ENCODE results near the gene RBM33.

RBM33 gene

GRCh38 chr7:155747209-155747608, 102.7 kb downstream of the RBM33 start:
- DNase-seq (ENCODE audit: low read depth), result no peak

GRCh38 chr7:155749578-155749977, 105.1 kb downstream of the RBM33 start:
- DNase-seq (ENCODE audit: low read depth), result no peak

GRCh38 chr7:155750255-155751125, 106.0 kb downstream of the RBM33 start:
- DNase-seq (ENCODE audit: low read depth), result no peak

- DNase-seq (ENCODE audit: low read depth), result no peak
Measured at GRCh38 chr7:155751409-155751808, 106.9 kb downstream of the RBM33 start.

- DNase-seq (ENCODE audit: low read depth), result no peak
Measured at GRCh38 chr7:155752756-155753445, 108.4 kb downstream of the RBM33 start.

- DNase-seq (ENCODE audit: low read depth), result no peak
Measured at GRCh38 chr7:155753446-155753965, 109.0 kb downstream of the RBM33 start.

GRCh38 chr7:155754165-155754564, 109.7 kb downstream of the RBM33 start:
- DNase-seq (ENCODE audit: low read depth), result no peak

GRCh38 chr7:155755026-155755425, 110.6 kb downstream of the RBM33 start:
- no peak for DNase-seq (ENCODE audit: low read depth)

- DNase-seq (ENCODE audit: low read depth), result no peak
Measured at GRCh38 chr7:155756322-155756721, 111.9 kb downstream of the RBM33 start.

GRCh38 chr7:155758348-155758747, 113.9 kb downstream of the RBM33 start:
- DNase-seq (ENCODE audit: low read depth), result no peak

- DNase-seq (ENCODE audit: low read depth), result no peak
Measured at GRCh38 chr7:155759740-155760430, 115.4 kb downstream of the RBM33 start.

- no peak for DNase-seq (ENCODE audit: low read depth)
Measured at GRCh38 chr7:155761162-155761561, 116.7 kb downstream of the RBM33 start.

GRCh38 chr7:155762036-155762435, 117.6 kb downstream of the RBM33 start:
- DNase-seq (ENCODE audit: low read depth), result no peak

GRCh38 chr7:155762655-155763054, 118.2 kb downstream of the RBM33 start:
- no peak for DNase-seq (ENCODE audit: low read depth)

GRCh38 chr7:155763122-155763521, 118.7 kb downstream of the RBM33 start:
- no peak for DNase-seq (ENCODE audit: low read depth)

GRCh38 chr7:155763691-155764437, 119.4 kb downstream of the RBM33 start:
- DNase-seq (ENCODE audit: low read depth), result no peak

GRCh38 chr7:155764438-155764793, 120.0 kb downstream of the RBM33 start:
- no peak for DNase-seq (ENCODE audit: low read depth)

GRCh38 chr7:155765458-155765857, 121.0 kb downstream of the RBM33 start:
- no peak for DNase-seq (ENCODE audit: low read depth)

GRCh38 chr7:155766386-155766785, 121.9 kb downstream of the RBM33 start:
- no peak for DNase-seq (ENCODE audit: low read depth)

GRCh38 chr7:155766966-155767916, 122.8 kb downstream of the RBM33 start:
- no peak for DNase-seq (ENCODE audit: low read depth)

GRCh38 chr7:155769701-155770100, 125.2 kb downstream of the RBM33 start:
- DNase-seq (ENCODE audit: low read depth), result no peak
